OCI-LY7 (cell line): Measurements from ENCODE around the gene TAS2R39. TPM values are rescaled to one million over a fixed set of nuclear protein-coding genes. Genes with fewer than 3 reads are reported as not detected.
"Not testable (repeated sequence)": the region's sequence is repeated elsewhere in the genome, so short reads cannot be mapped to it uniquely, and the experiment has no call there.

Experiments used
- BruUV-seq: library from RNA; stranded (reverse); fragments of 400-500 nt; replicated peaks from 2 replicates; lab custom pipeline; 2021; lab: Mats Ljungman, UMichigan
- CTCF ChIA-PET: fragments of 300-600 bp; sonication (Branson Sonifier 250); formaldehyde crosslinking; loops from one replicate; lab custom pipeline; 2022; ENCODE audit warnings: antibody characterized with exemption; ENCODE audit not compliant: unreplicated experiment; lab: Charles Lee
- POLR2A ChIA-PET: fragments of 300-600 bp; sonication (Branson Sonifier 250); formaldehyde crosslinking; loops from one replicate; lab custom pipeline; 2022; ENCODE audit warnings: antibody characterized with exemption; lab: Charles Lee
- DNase-seq: peaks from one replicate; pipeline ENCODE4 v3.0.0-alpha.2; 2015; ENCODE audit warnings: low spot score
- H2AFZ ChIP-seq: fragments of 200-600 bp; sonication (generic), shearing (Covaris generic); 2 replicates; pipeline ENCODE4 v1.6.1; 2014; ENCODE audit warnings: mild to moderate bottlenecking, antibody characterized with exemption, low read length, moderate library complexity
- H3K27ac ChIP-seq: fragments of 200-600 bp; sonication (generic); 2 replicates; pipeline ENCODE4 v1.5.1; 2014; ENCODE audit warnings: mixed run types, low read depth, mild to moderate bottlenecking, moderate library complexity, low read length, inconsistent platforms; ENCODE audit not compliant: poor library complexity, severe bottlenecking
- H3K36me3 ChIP-seq: fragments of 200-600 bp; sonication (generic); 2 replicates; pipeline ENCODE4 v1.6.1; 2014; ENCODE audit warnings: mild to moderate bottlenecking, antibody characterized with exemption, low read length, moderate library complexity, mixed read lengths; ENCODE audit not compliant: insufficient read depth
- H3K4me1 ChIP-seq: fragments of 200-600 bp; sonication (generic); 2 replicates; pipeline ENCODE4 v1.5.1; 2014; ENCODE audit warnings: mild to moderate bottlenecking, low read length; ENCODE audit not compliant: insufficient read depth, poor library complexity, severe bottlenecking
- H3K4me2 ChIP-seq: fragments of 200-600 bp; sonication (generic); 2 replicates; pipeline ENCODE4 v1.6.1; 2014; ENCODE audit warnings: mild to moderate bottlenecking, low read length
- H3K4me3 ChIP-seq: fragments of 200-600 bp; sonication (generic); 2 replicates; pipeline ENCODE4 v1.5.1; 2014; ENCODE audit warnings: mild to moderate bottlenecking, low read depth, low read length; ENCODE audit not compliant: poor library complexity, severe bottlenecking
- H3K79me2 ChIP-seq: fragments of 200-600 bp; sonication (generic); 2 replicates; pipeline ENCODE4 v1.6.1; 2016; ENCODE audit warnings: low read depth, mild to moderate bottlenecking, low read length, moderate library complexity, mixed read lengths; ENCODE audit not compliant: insufficient read depth
- H3K9me2 ChIP-seq: fragments of 200-600 bp; sonication (generic); 2 replicates; pipeline ENCODE4 v1.6.1; 2016; ENCODE audit warnings: mild to moderate bottlenecking, low read length, mixed read lengths; ENCODE audit not compliant: insufficient read depth
- H3K9me3 ChIP-seq: fragments of 200-600 bp; sonication (generic); 2 replicates; pipeline ENCODE4 v1.6.1; 2014; ENCODE audit warnings: mild to moderate bottlenecking, mixed run types, low read length, mixed read lengths
- H4K20me1 ChIP-seq: fragments of 200-600 bp; sonication (generic); 2 replicates; pipeline ENCODE4 v1.6.1; 2014; ENCODE audit warnings: mild to moderate bottlenecking, antibody characterized with exemption, low read length, moderate library complexity, mixed read lengths; ENCODE audit not compliant: insufficient read depth
- EZH2phosphoT487 ChIP-seq: fragments of 200-600 bp; sonication (generic); IDR thresholded peaks from 2 replicates; pipeline ENCODE4 v1.6.1; 2018; ENCODE audit warnings: low read depth, borderline replicate concordance, mild to moderate bottlenecking, mixed run types, antibody characterized with exemption, low read length, moderate library complexity, mixed read lengths
- intact Hi-C: fragments of 100-400 bp; cut with micrococcal nuclease; formaldehyde crosslinking; loops from one replicate; pipeline ENCODE4 v1.10.0; 2022; ENCODE audit not compliant: unreplicated experiment
- total RNA-seq, 2 experiments: library from RNA; depleted of rRNA in 1 of 2; stranded (reverse); fragments of >200 nt in 1 of 2; shearing (Covaris generic) in 1 of 2; gene quantifications; 2 replicates each; pipeline ENCODE4 v1.2.3, GENCODE V29; 2014 to 2022
- TF ChIP-seq, protein P1 (sequence below): fragments of 200-600 bp; sonication (generic); conservative IDR thresholded peaks from 2 replicates; pipeline ENCODE4 v1.5.1; 2014; ENCODE audit warnings: mild to moderate bottlenecking, antibody characterized with exemption, low read length, moderate library complexity, mixed read lengths

The TAS2R39 gene
- total RNA-seq, 2 experiments from 2014 or later, result not detected

DNA sequence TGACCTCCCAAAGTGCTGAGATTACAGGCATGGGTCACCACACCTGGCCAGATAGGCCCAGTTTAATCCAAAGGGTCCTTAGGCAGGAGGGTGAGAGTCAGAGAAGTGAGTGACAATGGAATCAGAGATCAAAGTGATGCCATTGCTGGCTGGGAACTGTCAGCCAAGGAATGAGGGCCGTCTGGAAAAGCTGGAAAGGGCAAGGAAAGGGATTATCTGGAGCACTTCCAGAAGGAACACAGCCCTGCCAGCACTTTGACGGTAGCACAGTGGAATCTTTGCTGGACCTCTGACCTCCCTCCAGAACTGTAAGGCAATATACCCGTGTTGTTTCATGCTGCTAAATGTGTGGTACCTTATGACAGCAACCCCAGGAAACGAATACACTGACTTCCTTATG, 27.3 kb downstream of the TAS2R39 start:
- H3K9me2 ChIP-seq, result no peaks in the 10 kb centered on the region
- no peak overlapping the region for H3K4me3 ChIP-seq
- no peak for TF ChIP-seq EZH2phosphoT487
- TF ChIP-seq, protein P1, sequence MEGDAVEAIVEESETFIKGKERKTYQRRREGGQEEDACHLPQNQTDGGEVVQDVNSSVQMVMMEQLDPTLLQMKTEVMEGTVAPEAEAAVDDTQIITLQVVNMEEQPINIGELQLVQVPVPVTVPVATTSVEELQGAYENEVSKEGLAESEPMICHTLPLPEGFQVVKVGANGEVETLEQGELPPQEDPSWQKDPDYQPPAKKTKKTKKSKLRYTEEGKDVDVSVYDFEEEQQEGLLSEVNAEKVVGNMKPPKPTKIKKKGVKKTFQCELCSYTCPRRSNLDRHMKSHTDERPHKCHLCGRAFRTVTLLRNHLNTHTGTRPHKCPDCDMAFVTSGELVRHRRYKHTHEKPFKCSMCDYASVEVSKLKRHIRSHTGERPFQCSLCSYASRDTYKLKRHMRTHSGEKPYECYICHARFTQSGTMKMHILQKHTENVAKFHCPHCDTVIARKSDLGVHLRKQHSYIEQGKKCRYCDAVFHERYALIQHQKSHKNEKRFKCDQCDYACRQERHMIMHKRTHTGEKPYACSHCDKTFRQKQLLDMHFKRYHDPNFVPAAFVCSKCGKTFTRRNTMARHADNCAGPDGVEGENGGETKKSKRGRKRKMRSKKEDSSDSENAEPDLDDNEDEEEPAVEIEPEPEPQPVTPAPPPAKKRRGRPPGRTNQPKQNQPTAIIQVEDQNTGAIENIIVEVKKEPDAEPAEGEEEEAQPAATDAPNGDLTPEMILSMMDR, result no peak
- no peak overlapping the region for H3K4me2 ChIP-seq
- intact Hi-C loops, result loop anchor here (10.0 kb wide), 1 partner anchor 606 kb away; no protein-coding TSS in a partner anchor
- ChIA-PET POLR2A (no interaction called here), CTCF (no interaction called here)
- H3K27ac ChIP-seq, result no peak overlapping the region
- H2AFZ ChIP-seq, result no peak overlapping the region
- H4K20me1 ChIP-seq, result no peaks in the 10 kb centered on the region
- no peaks in the 10 kb centered on the region for H3K9me3 ChIP-seq
- H3K4me1 ChIP-seq, result peaks cover 9% of the 10 kb centered on the region
- no peak for DNase-seq
- no TSS peak for BruUV-seq
- H3K79me2 ChIP-seq, result no peaks in the 10 kb centered on the region
- H3K36me3 ChIP-seq, result no peaks in the 10 kb centered on the region

DNA sequence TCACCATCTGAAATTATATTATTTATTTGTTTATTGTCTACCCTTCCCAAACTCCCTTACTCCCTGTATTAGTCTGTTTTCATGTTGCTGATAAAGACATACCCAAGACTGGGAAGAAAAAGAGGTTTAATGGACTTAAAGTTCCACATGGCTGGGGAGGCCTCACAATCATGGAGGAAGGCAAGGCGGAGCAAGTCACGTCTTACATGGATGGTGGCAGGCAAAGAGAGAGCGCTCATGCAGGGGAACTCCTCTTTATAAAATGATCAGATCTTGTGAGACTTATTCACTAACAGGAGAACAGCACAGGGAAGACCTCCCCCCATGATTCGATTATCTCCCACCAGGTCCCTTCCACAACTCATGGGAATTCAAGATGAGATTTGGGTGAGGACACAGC, 30.3 kb downstream of the TAS2R39 start:
- H3K4me2 ChIP-seq, H3K9me3 ChIP-seq, BruUV-seq, H3K4me1 ChIP-seq, H3K9me2 ChIP-seq, H3K27ac ChIP-seq, H3K36me3 ChIP-seq, DNase-seq, H3K79me2 ChIP-seq, POLR2A ChIA-PET, H4K20me1 ChIP-seq, H3K4me3 ChIP-seq, H2AFZ ChIP-seq: not testable (repeated sequence)
- intact Hi-C loops, result loop anchor here (10.0 kb wide), 1 partner anchor 609 kb away; no protein-coding TSS in a partner anchor
- CTCF ChIA-PET, result interaction anchor here (2.0 to 2.4 kb wide), 2 partner anchors 201 to 205 kb away, joined by 10 to 15 read pairs; no protein-coding TSS in a partner anchor

DNA sequence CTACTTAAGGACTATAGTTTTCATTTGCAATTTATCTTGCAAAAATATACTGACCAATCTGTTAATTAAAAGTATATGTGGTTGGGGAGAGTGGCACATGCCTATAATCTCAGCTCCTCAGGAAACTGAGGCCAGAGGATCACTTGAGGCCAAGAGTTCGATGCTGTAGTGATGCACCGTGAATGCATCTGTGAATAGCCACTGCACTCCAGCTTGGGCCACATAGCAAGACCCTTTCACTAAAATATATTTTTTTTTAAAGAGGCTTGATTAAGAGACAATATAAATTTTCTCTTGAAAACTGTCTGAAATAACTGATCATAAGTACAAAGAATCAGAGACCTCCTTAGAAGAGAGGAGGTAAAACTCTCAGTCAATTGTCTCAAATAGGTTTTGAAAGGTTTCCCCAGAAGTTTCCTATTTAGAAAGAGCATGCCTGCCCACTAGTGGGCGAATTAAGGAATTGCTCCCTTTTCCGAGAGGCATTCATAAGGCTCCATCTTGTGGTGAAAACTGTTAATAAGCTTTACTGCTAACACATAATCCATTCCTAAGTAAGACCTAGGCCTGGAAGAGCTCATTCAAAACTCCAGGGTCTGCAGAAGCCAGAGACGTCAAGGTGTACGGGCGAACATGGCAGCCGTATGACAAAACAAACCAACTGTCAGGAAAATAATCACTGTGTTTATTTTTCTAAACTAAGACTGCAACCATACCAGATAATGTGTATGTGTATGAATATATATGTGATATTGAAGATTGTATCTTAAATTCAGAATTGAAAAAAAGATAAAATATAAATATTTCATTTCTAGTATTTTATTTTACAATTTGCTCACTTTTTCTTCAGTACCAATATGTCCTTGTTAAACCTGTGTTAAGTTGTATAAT, 31.8 kb downstream of the TAS2R39 start:
- H3K79me2 ChIP-seq, result no peaks in the 10 kb centered on the region
- no peak overlapping the region for H2AFZ ChIP-seq
- ChIA-PET CTCF (interaction anchor here (0.5 to 2.4 kb wide), 12 partner anchors 9 to 303 kb away, joined by 3 to 15 read pairs (median 4); no protein-coding TSS in a partner anchor), POLR2A (interaction anchor here (0.6 to 1.9 kb wide), 5 partner anchors 9 to 204 kb away, joined by 3 to 5 read pairs (median 4); no protein-coding TSS in a partner anchor)
- no peak overlapping the region for H3K27ac ChIP-seq
- no peaks in the 10 kb centered on the region for H3K4me1 ChIP-seq
- H3K4me2 ChIP-seq, result no peak overlapping the region
- no peak overlapping the region for H3K4me3 ChIP-seq
- H3K9me3 ChIP-seq, result no peaks in the 10 kb centered on the region
- H3K36me3 ChIP-seq, result no peaks in the 10 kb centered on the region
- peak; percentile 89 for DNase-seq
- BruUV-seq, result no TSS peak
- TF ChIP-seq EZH2phosphoT487, result no peak
- TF ChIP-seq, protein P1, result peak; percentile 100
- H4K20me1 ChIP-seq, result no peaks in the 10 kb centered on the region
- no peaks in the 10 kb centered on the region for H3K9me2 ChIP-seq
- intact Hi-C loops, result loop anchor here (1.0 to 10.0 kb wide), 5 partner anchors 207 to 610 kb away; partner anchors contain the start of gene EPHB6
